ENCODE measurements around the gene TTLL9. TPM values are rescaled to one million over a fixed set of nuclear protein-coding genes. Genes with fewer than 3 reads are reported as not detected.

Gene TTLL9
- total RNA-seq, 1 donor from 2014 or later = 0.24 TPM

GRCh38 chr20:31951530-31952453, 81.4 kb downstream of the TTLL9 start, which contains the start of gene PDRG1:
TSS of gene PDRG1 (minus strand) at chr20:31952046. CDS start at chr20:31951961, 85 bp downstream.
- DNase-seq (ENCODE audit: extremely low spot score, unreplicated experiment) = peak; percentile 99
- Mint-ChIP-seq H3K4me3 (ENCODE audit: unreplicated experiment) (peak within 1 kb of the TSS; percentile 97), H3K27ac (ENCODE audit: unreplicated experiment) (peak within 1 kb of the TSS; percentile 91), H3K36me3 (ENCODE audit: unreplicated experiment) (peaks cover 17% of the 10 kb centered on the region), H3K4me1 (ENCODE audit: unreplicated experiment) (peaks cover 16% of the 10 kb centered on the region), H3K9me3 (ENCODE audit: unreplicated experiment) (no peaks in the 10 kb centered on the region), H3K27me3 (ENCODE audit: unreplicated experiment) (peaks cover 10% of the 10 kb centered on the region)
- TF ChIP-seq CTCF (IDR thresholded peaks at IDR 0.05) = peak; percentile 97

- TF ChIP-seq CTCF (IDR thresholded peaks at IDR 0.05) = no peak
- Mint-ChIP-seq H3K9me3 (ENCODE audit: unreplicated experiment) (no peaks in the 10 kb centered on the region), H3K36me3 (ENCODE audit: unreplicated experiment) (peaks cover 8% of the 10 kb centered on the region), H3K27me3 (ENCODE audit: unreplicated experiment) (peaks cover 16% of the 10 kb centered on the region), H3K27ac (ENCODE audit: unreplicated experiment) (no peak overlapping the region), H3K4me3 (ENCODE audit: unreplicated experiment) (no peak overlapping the region), H3K4me1 (ENCODE audit: unreplicated experiment) (peaks cover 16% of the 10 kb centered on the region)
- no peak for DNase-seq (ENCODE audit: extremely low spot score, unreplicated experiment)
Measured at GRCh38 chr20:31953556-31954148, 83.2 kb downstream of the TTLL9 start.

GRCh38 chr20:31954500-31954899, 84.1 kb downstream of the TTLL9 start:
- peaks cover 23% of the 10 kb centered on the region for H3K27me3 Mint-ChIP-seq (ENCODE audit: unreplicated experiment)
- no peaks in the 10 kb centered on the region for H3K9me3 Mint-ChIP-seq (ENCODE audit: unreplicated experiment)
- H3K27ac Mint-ChIP-seq (ENCODE audit: unreplicated experiment) = no peak overlapping the region
- no peak overlapping the region for H3K4me3 Mint-ChIP-seq (ENCODE audit: unreplicated experiment)
- H3K36me3 Mint-ChIP-seq (ENCODE audit: unreplicated experiment) = peaks cover 4% of the 10 kb centered on the region
- peaks cover 16% of the 10 kb centered on the region for H3K4me1 Mint-ChIP-seq (ENCODE audit: unreplicated experiment)
- TF ChIP-seq CTCF (IDR thresholded peaks at IDR 0.05) = no peak
- DNase-seq (ENCODE audit: extremely low spot score, unreplicated experiment) = no peak

GRCh38 chr20:31956556-31957526, 86.4 kb downstream of the TTLL9 start:
- no peaks in the 10 kb centered on the region for H3K9me3 Mint-ChIP-seq (ENCODE audit: unreplicated experiment)
- H3K27me3 Mint-ChIP-seq (ENCODE audit: unreplicated experiment) = peaks cover 40% of the 10 kb centered on the region
- DNase-seq (ENCODE audit: extremely low spot score, unreplicated experiment) = no peak
- no peak overlapping the region for H3K4me3 Mint-ChIP-seq (ENCODE audit: unreplicated experiment)
- no peak overlapping the region for H3K27ac Mint-ChIP-seq (ENCODE audit: unreplicated experiment)
- peaks cover under 1% of the 10 kb centered on the region for H3K4me1 Mint-ChIP-seq (ENCODE audit: unreplicated experiment)
- H3K36me3 Mint-ChIP-seq (ENCODE audit: unreplicated experiment) = no peaks in the 10 kb centered on the region
- no peak for TF ChIP-seq CTCF (IDR thresholded peaks at IDR 0.05)
